Measurements from ENCODE around the gene ISL1.

ISL1 gene

DNA sequence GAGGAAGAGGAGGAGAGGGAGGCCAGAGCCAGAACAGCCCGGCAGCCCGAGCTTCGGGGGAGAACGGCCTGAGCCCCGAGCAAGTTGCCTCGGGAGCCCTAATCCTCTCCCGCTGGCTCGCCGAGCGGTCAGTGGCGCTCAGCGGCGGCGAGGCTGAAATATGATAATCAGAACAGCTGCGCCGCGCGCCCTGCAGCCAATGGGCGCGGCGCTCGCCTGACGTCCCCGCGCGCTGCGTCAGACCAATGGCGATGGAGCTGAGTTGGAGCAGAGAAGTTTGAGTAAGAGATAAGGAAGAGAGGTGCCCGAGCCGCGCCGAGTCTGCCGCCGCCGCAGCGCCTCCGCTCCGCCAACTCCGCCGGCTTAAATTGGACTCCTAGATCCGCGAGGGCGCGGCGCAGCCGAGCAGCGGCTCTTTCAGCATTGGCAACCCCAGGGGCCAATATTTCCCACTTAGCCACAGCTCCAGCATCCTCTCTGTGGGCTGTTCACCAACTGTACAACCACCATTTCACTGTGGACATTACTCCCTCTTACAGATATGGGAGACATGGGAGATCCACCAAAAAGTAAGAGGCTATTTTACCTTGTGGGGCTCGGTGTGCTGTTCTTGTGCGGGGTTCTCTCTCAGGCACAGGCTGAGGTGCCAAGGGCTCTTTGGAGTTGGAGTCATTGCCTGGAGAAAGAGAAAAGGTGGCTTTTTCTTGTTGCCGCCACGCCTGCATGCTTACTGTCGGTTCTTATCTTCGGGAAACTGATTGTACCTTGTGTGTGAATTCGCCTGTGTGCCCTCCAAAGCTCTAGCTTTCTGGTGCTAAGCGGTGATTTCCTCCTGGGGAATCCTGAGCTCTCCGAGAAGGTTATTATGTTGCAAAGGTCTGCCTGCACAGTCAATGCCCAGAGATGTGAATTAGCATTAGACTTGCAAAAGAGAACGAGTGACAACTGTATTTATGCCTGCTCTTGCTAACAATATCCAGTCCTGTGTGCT, at the start of gene ISL1:
Gene ISL1 (plus strand): TSS at position 318 of the 991 bp plus-strand sequence. CDS start 224 bp downstream, at position 542.
- no peak for DNase-seq (ENCODE audit: low read depth)

DNA sequence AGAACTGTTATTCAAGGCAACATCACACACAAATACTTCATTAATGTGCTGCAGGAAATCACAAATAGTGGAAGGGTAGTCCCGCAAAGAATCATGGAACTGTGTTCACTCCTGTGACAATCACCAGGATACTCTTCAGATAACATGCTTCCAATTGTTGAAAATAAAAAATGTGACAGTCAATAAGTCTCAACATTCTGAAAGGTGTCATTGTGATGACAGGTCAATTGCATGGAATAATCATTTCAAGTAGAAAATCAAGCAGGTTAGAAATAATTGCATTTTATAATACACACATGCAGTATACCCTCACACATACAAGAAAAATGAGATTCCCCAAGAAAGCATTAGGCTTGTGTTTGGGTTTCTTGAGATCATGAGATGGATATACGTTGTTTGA, 46.4 kb upstream of the ISL1 start:
- no peak for DNase-seq (ENCODE audit: low read depth)

DNA sequence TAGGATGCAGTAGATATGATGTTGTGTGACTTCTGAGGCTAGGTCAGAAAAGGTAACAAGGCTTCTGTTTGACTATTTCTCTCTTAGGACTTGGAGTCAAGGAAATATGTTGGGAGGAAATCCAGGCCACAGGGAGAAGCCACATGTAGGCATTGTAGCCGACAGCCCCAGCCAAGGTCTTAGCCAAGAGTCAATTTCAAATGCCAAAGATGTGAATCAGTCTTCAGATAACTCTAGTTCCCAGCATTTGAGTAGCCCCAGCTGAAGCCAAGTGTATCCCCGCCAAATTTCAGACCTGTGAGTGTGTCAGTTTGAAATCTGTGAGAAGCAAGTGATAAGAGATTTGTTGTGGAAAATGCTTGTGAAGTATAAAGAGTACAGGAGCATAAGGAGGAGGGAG, 38.1 kb upstream of the ISL1 start:
- DNase-seq (ENCODE audit: low read depth): no peak

DNA sequence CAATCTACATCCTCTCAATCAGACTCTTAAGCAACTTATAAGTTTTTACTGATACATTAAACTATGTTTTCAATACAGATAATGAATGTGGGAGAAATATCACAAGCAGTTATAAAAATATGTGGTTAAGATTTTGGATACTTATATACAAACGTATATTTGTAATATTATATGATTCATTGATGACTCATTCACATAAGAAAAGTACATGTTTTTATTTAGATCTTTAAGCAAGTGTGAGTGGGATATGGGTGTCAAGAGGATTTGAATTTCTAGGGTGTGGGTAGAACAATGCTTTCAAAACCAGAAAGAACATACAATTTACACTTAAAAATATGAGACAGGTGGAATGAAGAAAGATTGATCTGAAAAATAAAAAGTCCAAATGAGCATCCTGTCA, 36.1 kb upstream of the ISL1 start:
- no peak for DNase-seq (ENCODE audit: low read depth)

DNA sequence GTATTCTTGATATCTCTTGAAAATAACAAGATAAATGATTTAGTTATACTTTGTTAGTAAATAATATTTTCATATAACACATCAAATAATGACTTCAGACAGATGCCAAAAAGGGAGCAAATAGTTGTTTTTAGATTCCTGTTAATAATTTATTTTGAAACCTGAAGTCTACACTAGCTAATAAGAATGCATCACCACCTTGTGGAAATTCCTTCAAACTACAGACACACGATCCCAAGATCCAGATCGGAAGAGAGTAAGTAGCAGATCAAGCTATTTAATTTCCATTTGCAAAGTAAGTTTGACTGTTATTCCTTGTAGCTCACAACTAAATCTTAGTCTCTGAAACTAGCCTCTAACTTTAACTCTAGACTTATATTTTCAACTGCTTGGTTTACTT, 35.5 kb upstream of the ISL1 start:
- no peak for DNase-seq (ENCODE audit: low read depth)

DNA sequence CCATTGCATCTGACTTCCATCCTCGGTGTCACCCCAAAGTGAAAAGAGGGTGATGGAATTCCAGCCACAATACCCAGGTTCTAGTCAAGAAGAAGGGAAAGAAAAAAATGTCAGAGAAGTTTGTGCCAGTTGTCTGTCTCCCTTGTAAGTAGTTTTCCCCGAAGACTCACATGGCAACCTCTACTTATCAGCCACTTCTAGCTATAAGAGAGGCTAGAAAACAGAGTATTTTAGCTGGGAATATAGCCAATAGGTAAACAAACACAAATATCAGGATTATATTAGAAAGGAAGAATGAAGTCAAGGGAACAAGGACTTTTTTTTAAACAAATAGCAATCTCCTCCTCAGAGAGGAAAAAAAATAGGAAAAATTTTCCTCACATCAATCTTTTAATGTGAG, 12.2 kb upstream of the ISL1 start:
- DNase-seq (ENCODE audit: low read depth): no peak

DNA sequence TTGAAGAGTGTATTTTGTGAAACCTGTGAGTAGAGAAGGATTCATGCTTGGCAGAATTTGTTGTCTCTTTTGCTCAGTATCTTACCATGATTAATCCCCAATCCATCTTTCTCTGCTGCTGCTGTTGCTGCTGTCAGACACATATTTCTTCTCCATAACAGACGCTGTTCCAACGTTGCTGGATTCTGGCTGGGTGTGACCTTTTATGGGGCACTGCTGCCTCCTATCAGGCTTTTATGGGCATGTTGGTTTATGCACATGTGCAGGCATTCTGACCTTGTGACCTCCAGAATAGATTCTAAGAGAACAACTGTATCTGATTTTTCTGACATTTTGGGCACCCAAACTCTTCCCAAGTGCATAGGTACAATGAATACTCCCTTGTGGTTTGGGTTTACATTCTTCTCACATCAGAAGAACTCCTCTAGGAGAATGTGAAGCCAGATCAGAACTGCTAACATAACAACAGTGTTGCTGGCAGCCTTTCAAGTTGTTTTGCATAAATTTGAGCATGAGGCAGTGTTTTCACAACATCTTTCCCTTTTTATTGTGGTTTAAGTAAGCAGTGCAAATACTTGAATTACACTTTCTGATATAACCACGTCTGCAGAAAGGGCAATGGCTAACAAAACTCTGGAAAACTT, 9.2 kb upstream of the ISL1 start:
- no peak for DNase-seq (ENCODE audit: low read depth)

DNA sequence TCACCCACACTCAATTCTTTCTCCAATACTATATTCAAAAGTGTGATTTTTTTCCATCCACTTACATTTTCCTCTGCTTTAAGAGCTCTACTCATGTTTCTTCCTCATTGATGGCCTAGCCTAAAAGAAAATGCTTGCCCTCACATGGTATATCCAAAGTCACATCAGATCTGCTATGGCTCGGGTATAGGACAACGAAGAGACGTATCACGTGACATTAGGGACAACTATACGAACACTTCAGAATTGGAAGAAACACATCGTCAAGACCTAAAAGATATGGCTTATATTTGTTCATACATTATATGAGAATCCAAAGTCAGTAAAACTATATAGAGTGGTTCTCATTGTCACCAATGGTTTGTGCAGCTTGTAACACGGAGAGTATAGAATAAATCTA, 8.2 kb upstream of the ISL1 start:
- no peak for DNase-seq (ENCODE audit: low read depth)

DNA sequence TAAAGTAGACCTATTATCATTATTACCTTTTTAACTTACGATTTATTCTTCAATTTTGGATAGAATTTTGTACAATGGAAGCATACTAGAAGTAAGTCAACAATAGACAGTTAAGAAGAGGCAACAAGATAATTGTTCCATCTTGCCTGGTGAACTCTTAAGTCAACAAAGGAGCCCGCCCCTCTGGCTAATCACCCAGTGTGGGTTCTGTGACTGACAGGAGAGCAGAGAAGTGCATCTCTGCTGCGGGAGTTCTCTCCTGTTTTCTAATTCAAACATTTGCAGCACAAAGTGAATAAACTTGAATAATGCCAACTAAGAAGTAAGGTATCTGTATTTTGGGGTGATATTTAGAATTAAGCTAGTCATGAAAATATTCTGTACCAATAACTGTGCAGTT, 6.7 kb upstream of the ISL1 start:
- DNase-seq (ENCODE audit: low read depth): no peak

DNA sequence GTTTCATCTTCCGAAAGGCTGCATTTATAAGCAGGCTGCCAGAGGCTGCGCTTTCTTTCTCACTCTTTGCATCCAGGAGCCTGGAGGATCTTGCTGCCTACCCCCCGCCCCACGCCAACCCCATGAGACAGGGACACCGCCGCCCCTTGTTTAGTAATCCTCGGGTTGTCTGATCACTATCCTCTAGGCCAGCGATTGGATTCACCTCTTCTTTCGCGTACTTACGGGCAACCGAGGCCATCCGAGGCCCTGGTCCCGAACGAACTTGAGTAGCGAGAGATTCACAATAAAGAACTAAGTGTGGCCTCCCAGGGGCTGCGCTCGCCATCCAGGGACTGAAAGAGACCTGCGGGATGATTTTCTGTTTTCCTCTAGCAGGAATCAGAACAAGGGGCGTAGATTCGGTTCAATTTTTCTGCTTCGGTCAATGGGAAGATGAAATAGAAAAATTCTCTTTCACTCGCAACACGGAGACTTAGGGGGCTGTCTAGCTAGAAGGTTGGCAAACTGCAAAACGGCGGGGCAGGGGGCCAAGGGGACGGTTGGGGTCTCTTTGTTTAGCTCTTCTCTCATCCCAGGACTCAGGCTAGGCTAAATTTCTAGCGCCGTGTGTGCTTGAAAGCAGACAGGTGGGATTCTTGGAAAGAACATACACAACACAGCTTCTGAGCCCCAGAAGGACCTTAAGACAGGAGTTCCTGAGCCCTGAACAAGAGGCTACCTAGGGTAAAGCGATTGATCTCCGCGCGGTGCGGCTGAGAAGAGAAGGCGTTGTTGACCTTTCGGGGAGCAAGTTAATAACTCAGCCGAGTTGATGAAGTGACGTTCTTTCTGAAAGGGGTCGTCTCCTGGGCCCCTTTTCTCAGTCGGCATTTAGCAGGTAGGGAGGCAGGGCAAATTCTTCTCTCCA, 5.8 kb upstream of the ISL1 start:
- DNase-seq (ENCODE audit: low read depth): no peak

DNA sequence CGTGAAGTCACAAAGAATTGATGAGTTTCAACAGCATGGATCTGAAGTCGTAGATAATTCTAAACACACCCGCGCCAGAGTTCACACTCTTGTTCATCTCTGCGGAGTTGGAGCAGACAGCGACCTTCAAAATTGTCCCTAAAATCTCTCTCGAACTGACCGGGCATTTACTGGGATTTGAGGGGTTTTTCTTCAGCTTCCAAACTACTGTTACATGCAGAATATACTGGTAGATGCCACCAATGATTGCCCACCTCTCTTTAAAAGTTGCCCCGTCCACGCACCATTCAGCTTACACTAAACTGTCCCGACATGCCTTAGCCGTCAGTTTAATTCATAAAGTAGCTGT, 5.2 kb upstream of the ISL1 start:
- no peak for DNase-seq (ENCODE audit: low read depth)

DNA sequence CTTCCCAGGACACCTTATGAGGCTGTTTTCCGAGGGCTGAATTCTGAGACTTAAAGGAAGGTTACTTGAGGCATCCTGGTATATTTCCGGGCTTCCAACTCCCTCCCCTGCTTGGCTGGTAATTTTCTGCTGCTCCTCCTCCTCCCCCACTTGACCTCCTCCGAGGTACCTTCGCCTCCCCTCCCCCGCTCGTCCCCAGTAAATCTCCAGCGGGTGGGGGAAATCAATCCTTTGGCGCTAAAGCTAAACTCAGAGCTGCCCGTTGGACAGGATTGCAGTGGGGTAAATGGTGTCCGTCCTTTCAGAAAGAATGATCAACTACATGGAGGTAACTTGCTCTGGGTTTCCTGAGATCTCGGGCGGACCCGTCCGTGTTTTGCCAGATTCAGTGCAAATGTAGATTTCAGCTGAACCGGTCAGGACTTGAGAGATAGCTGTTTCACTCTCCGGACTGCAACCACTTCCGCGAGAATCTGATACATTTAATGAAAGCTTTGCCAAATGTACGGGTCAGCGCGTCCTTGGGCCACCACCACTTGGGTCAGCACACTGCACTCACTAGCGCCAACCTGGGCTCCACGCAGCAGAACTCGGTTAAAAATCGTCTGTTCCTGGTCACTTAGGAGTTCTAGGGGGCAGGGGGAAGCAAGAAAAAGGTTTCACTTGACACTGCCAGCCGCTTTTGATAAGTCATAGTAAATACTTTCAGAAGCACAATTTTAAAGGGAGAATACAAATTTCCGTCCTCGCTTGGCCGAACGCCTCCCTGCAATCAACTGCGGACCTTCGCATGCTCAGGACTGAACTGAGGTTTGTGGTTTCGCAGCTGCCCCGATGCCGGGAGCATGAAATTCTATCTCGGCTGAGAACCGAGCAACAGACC, 4.6 kb upstream of the ISL1 start:
- no peak for DNase-seq (ENCODE audit: low read depth)

DNA sequence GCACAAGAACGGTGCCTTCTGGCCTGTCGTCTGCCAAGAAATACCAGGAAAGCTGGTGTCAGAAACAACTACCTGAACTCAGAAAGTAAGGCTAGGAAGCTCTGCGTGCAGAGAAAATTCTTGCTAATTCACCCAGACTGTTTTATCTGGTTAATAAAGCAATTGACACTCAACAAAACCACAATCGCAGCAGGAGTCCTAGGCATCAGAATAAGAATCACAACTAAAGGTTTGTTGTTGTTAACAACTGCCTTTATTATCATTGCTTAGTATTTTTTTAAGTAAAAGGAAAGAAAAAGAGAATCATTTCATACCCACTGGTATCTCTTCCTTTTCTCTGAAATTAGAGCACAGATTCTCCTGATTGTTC, 3.9 kb upstream of the ISL1 start:
- no peak for DNase-seq (ENCODE audit: low read depth)

DNA sequence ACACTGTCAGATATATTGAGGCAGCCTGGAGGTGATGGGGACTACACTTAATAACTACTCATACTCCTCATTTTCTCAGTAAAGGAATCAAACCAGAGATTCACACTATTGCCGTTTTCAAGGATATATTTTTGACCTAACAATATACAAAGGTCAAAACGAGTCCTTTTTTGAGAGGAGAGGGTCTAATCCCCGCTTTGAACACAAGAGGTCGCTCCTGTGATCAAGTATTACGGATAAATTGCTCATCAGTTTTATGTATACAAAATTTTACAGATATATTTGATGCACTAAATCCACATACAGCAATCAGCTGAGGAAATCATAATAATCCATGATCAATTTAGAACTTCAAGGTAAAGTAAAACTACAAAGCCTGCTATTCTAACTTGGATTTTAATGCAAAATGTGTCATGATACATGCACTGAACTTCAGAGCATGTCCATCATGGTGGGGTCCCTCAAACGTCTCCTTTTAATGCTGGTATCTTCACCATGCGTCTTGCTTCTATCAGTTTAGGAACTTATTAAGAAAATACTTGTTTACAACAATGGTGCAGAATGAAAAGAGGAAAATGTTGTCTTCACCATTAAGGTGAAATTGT, 2.5 kb upstream of the ISL1 start:
- DNase-seq (ENCODE audit: low read depth): no peak

DNA sequence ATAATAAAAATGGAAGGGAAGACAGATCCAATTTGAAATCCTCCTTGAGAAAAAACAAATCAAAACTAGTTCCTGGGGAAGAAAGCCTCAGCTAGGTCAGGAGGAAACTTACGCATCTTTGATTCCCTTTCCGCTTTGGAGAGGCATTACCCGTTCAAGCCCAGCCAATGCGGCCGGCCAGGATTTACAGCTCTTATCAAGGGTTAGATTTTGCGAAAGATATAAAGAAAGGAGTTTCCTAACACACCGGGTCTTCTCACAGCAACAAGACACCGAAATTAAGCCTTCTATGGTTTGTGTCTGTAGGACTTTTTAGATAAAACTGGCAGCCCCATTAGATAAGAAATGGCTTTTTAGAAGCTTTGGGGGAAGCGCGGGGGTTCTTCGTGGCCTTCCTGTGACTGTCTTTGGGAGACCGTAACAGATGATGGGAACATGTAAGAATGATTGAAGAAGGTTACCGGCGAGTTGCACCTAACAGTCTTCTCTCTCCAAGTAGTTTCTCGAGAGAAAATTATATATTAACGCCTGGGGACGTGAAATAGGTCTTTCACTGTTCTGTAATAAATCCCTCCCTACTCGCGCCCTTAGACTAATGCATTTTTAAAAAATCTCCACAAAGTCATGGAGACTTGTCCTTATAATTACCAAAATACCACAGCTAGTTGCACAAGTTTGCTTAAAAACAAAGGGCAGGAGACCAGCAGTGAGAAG, 1.3 kb upstream of the ISL1 start:
- DNase-seq (ENCODE audit: low read depth): no peak

DNA sequence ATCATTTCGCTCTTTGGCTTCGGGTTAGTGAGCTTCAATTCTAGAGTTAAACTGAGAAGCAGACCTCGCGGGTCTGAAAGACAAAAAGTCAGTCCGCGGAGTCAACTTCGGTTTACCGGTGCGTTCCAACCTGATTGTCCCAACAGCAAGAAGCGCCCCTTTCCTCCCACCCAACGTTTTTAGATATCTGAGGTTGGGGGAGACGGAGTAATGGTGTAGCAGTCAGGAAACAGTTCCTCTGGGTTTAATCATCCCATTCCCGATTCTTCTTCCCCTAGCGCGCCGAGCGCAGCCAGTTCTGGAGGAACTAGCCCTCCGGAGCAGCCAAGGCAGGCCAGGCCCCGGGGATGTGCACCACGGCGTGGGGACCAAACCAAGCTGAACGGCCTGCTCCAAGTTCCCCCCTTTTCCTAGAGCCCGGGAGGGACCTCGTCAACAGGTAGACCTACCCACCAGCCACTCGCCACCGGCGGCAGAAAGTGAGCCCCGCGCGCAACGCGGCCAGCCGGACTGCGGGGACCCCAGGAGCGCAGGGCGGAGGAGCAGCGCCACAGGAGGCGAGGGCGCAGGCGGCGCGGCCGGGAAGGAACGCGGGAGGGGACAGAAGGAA, 622 bp upstream of the ISL1 start:
- DNase-seq (ENCODE audit: low read depth): no peak

DNA sequence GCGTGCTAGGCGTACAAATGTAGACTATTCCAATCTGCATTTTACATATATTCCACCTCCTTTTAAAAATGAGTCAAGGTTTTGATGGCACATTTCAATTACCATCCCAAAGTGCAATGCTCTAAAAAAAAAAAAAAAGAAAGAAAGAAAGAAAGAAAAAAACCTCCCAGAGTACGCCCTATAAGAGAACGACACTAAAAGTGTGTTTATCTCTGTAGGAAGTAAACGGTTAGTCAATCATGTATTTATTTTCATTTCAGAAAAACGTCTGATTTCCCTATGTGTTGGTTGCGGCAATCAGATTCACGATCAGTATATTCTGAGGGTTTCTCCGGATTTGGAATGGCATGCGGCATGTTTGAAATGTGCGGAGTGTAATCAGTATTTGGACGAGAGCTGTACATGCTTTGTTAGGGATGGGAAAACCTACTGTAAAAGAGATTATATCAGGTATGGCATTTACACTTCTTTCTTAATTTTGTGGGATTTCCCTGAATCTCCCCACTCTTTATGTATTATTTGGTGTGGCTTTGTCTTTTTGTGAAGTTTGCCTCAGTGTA, 1.1 kb downstream of the ISL1 start:
- no peak for DNase-seq (ENCODE audit: low read depth)

DNA sequence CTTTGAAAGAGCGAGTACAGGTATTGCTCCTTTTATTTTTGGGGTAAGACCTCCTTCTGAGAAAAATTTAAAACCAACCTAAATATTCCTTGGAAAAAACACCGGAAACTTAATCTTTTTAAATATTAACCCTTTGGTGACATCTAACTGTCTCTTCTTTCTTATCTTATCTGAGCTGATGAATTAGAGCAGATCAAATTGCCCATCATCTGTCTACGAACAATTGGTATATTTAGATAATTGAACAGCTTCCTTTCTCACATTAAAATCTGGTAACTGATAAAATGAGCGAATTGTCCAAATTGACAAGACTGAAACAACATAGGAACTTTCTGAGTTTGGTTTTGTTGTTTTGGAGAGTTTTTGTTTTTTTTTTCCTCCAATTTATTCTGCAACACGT, 2.0 kb downstream of the ISL1 start:
- DNase-seq (ENCODE audit: low read depth): no peak
